ENCODE results near the gene KHK.
"Not testable (repeated sequence)": the region's sequence is repeated elsewhere in the genome, so short reads cannot be mapped to it uniquely, and the experiment has no call there.

The KHK gene

DNA sequence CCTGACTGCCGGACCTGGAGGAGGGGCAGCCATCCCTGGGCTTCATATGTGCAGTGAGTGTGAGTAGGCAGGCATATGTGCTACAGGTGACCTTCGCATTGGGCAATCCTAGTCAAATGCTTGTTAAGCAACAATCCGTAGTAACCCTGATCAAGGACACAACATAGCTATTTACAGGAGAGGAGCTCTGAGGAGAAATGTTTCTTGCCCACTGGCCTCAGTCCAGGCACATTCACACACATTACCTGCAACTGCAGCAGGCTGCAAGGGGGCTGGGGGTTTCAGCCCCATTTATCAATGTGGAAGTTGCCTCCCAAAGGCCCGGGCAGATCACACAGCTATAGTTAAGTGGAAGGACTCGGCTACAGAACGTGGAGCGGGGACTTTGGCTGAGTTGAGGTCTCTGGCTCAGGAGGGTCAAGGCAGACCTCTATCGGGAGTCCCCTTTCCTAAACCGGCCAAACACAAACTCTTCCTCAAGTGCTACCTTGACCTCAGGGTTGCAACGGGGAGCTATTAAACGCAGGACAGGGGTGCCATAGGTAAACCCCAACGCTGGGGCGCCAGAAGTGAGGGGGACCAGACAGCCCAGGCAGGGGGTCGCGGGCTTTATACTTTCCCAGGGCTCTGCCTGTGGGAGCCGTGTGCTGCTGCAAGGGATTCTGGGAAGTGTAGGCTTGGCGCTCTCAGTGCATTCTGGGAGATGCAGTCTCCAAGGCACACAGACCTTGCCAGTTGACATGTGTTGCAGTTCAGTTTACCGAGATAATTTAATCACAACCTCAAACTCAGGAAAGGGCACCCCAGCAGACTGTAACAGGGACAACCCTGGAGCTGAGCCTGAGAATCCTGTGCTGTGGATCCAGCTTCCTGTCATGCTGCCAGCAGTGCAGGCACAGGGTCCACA is 9.4 kb downstream of the KHK start:
- no peak for DNase-seq (ENCODE audit: low read depth in 2 of 2)

DNA sequence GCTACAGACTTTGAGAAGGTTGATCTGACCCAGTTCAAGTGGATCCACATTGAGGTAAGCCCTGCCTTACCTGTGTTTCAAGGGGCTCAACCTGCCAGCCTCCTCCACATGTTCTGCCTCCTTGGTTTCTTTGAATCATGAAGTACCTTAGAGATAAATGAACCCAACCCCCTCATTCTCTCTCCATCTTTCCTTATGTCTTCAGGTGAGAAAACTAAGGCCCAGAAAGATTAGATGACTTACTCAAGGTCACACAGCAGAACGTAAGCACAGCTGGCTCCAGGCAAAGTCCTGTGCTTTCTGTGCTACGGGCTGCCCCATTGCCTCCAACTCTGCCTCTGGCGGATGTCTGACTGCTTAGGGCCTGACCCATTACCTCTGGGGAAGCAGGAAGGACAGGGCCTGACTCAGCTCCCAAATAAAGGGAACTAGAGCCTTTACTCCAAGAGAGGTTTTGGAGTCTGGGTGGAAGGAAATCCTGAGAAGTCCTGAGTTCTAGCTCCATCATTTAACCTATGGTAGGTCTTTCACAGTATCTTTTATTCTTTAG is 10.3 kb downstream of the KHK start:
- no peak for DNase-seq (ENCODE audit: low read depth in 2 of 2)

DNA sequence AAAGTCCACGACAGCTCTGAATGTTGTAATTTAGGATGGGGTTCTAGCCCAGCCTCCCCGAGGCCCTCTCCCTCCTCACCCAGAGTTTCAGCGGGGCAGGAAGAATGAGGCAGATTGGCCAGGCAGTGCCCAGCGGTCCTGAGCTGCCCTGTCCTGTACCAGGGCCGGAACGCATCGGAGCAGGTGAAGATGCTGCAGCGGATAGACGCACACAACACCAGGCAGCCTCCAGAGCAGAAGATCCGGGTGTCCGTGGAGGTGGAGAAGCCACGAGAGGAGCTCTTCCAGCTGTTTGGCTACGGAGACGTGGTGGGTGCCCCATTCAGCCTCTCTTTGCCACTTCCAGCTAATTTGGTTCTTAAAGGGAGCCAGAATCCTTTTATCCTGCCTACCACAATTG is 10.8 kb downstream of the KHK start:
- no peak for DNase-seq (ENCODE audit: low read depth in 2 of 2)

DNA sequence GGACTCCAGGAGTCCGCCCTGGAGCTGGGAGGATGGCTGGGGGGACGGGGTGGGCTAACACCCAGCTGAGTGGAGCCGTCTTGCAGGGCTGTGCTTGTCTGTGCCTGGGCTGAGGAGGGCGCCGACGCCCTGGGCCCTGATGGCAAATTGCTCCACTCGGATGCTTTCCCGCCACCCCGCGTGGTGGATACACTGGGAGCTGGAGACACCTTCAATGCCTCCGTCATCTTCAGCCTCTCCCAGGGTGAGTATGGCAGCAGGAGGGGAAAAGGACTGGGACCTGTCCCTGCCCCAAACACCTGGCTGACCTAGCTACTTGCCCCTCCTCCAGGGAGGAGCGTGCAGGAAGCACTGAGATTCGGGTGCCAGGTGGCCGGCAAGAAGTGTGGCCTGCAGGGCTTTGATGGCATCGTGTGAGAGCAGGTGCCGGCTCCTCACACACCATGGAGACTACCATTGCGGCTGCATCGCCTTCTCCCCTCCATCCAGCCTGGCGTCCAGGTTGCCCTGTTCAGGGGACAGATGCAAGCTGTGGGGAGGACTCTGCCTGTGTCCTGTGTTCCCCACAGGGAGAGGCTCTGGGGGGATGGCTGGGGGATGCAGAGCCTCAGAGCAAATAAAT is 12.9 kb downstream of the KHK start:
- no peak for DNase-seq (ENCODE audit: low read depth in 2 of 2)

DNA sequence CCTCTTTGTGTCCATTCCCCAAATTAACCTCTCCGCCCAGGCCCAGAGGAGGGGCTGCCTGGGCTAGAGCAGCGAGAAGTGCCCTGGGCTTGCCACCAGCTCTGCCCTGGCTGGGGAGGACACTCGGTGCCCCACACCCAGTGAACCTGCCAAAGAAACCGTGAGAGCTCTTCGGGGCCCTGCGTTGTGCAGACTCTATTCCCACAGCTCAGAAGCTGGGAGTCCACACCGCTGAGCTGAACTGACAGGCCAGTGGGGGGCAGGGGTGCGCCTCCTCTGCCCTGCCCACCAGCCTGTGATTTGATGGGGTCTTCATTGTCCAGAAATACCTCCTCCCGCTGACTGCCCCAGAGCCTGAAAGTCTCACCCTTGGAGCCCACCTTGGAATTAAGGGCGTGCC is 13.5 kb downstream of the KHK start:
- no peak for DNase-seq (ENCODE audit: low read depth in 2 of 2)

DNA sequence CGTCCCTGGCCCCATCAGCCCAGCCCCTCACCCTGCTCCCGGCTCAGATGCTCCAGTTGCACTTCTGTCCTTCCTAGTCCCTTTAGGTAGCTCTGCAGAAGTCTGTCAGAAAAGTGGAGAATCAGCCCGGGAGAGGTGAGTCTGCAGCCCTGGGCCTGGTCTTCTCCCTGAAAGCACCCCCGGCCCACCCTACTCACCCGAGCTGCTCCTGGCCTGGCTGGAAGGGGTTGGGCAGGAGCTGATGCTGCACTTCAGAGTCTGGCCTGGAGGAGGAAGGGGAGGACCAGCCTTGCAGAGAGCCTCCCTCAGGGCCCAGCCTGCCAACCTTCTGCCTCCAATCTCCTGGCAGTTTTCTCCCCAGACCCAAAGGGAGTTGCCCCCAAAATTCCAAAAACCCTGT is 15.8 kb downstream of the KHK start:
- no peak for DNase-seq (ENCODE audit: low read depth in 2 of 2)

DNA sequence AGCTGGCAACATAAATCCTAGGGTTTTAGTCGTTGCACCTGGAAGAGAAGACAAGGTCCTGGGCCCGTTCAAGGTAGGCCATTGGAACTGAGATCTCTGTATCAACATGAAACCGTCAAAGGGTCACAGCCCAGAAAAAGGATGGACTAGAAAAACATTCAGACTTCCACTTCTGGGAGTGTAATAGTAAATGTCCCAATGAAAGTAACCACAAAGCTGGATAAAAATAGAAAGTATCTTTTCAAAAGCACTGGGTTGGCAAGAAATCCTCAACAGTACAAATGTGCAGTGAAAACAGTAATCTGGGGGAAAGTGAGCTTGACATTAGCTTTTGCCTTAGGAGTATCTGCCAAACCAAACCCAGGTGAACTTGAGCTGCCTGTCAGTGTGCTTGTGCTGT is 19.4 kb downstream of the KHK start:
- DNase-seq (ENCODE audit: low read depth in 2 of 2) = no peak

DNA sequence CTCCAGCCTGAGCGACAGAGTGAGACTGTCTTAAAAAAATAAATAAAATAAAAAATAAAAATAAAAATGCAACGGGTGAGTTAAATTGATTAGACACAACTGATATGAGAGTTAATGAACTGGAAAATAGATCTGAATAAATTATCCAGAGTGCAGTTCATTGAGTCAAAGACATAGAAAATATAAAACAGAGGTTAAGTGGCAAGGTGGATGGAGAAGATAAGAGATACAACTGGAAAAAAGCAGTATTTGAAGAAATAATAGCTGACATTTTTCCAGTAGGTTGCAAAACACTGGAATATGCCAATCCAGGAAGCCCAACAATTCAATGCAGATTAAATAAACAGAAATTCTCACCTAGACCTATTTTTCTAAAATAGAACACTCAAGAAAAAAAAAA is 21.6 kb downstream of the KHK start:
- DNase-seq (ENCODE audit: low read depth in 2 of 2) = no peak

DNA sequence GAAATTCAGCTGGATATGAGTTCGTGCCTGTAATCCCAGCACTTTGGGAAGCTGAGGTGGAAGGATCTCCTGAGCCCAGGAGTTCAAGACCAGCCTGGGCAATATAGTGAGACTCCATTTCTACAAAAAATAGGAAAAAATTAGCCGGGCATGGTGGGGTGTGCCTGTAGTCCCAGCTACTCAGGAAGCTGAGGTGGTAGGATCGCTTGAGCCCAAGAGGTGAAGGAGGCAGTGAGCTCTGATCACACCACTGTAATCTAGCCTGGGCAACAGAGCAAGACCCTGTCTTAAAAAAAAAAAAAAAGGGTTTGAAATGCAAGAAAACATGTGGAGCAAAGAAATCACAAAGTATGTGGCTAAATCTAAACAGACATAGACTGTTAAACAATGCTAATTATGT is 22.5 kb downstream of the KHK start:
- no peak for DNase-seq (ENCODE audit: low read depth in 2 of 2)

DNA sequence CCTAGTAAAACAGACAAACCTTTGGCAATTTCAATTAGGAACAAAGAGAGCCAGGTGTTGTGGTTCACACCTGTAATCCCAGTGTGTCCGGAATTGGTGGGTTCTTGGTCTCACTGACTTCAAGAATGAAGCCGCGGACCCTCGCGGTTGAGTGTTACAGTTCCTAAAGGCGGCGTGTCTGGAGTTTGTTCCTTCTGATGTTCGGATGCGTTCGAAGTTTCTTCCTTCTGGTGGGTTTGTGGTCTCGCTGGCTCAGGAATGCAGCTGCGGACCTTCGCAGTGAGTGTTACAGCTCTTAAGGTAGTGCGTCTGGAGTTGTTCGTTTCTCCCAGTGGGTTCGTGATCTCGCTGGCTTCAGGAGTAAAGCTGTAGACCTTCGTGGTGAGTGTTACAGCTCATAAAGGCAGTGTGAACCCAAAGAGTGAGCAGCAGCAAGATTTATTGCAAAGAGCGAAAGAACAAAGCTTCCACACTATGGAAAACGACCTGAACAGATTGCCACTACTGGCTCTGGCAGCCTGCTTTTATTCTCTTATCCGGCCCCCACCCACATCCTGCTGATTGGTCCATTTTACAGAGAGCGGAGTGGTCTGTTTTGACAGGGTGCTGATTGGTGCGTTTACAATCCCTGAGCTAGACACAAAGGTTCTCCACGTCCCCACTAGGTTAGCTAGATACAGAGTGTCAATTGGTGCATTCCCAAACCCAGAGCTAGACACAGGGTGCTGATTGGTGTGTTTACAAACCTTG is 24.2 kb downstream of the KHK start:
- not testable (repeated sequence) for DNase-seq (ENCODE audit: low read depth in 2 of 2)

DNA sequence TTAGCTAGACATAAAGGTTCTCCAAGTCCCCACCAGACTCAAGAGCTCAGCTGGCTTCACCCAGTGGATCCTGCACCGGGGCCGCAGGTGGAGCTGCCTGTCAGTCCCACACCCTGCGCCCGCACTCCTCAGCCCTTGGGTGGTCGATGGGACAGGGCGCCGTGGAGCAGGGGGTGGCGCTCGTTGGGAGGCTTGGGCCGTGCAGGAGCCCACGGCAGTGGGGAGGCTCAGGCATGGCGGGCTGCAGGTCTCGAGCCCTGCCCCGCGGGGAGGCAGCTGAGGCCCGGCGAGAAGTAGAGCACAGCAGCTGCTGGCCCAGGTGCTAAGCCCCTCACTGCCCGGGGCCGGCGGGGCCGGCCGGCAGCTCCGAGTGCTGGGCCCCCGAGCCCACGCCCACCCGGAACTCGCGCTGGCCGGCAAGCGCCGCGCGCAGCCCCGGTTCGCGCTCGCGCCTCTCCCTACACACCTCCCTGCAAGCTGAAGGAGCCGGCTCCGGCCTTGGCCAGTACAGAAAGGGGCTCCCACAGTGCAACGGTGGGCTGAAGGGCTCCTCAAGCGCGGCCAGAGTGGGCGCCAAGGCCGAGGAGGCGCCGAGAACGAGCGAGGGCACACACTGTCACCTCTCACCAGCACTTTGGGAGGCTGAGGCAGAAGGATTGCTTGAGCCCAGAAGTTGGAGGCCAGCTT is 25.0 kb downstream of the KHK start:
- DNase-seq (ENCODE audit: low read depth in 2 of 2) = not testable (repeated sequence)

DNA sequence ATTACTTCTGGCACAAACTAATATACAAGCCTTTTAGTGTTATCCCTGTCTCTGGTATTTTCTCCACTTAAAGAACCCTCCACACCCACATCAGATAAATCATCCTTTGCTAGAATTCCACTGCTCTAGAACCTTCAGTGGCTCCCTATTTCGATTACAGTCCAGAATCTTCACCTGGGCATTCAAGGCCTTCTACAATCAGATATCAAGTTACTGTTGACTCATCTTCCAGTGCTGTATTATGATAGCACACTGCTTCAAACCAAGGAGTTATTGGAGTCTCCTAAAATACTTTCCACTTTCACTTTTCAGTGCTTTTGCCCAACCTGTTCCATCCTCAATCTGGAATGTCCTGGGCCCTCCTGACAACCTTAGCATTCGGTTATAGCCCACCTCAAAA is 28.9 kb downstream of the KHK start:
- DNase-seq (ENCODE audit: low read depth in 2 of 2) = no peak

DNA sequence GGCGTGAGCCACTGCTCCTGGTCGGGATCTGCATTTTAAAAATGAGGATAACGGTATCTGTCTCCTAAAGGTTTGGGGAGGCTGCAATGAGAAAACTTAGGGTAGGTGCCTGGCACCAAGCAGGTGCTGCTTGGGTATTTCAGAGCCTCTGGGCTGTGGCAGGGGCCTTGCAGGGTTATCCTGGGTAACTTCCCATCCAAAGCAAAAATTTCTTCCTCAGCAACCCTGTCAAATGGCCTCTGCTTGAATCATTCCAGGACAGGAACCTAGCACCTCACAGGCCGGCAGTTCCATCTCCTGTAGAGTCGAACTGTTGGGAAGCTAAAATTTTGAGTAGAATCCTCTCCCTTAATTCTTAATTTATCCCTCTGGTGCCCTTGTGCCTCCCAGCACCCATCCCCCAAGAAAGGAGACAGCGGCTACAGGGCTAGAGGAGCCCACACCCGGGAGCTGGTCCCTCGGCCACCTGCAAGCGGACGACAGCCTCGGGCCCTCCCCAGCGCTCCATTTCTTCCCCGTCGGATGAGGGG is 31.5 kb downstream of the KHK start:
- no peak for DNase-seq (ENCODE audit: low read depth in 2 of 2)

DNA sequence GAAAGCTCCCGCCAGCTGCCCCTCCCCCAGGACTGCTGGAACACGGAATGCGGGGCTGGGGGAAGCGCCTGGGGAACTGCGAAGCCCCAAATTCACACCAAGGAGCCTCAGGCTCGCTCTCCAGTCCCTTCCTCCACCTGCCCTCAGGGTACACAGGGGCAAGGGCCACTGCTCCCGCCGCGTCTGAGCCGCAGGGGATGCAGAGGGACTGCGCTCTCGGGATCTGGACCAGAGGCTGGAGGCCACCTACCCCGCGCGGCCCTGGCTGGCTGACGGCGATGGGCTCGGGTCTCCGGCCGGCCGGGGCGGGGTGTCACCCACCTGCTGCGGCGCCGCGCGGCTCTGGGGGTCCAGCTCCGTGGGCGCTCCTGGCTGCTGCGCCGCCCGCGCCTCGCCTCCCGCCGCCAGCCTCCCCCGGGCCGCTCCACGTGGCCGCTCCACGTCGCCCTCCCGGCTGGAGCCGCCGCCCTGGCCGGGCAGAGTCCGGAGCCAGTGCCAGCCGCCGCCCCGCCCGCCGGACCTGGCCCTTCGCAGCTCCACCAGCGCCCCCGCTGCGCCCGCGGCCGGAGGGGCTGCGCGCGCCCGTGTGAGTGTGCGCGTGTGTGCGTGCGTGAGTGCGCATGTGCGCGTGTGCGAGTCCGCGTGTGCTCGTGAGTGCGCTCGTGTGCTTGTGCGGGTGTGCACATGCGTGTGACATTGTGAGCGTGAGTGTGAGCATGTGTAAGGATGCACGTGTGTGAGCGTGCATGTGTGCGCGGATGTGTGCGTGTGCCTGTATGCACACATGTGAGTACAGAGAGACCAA is 32.2 kb downstream of the KHK start, which contains the start of gene CGREF1:
Gene CGREF1 (minus strand): TSS at position 604 of the 805 bp plus-strand sequence. CDS start 14,762 bp downstream, outside the sequence.
- no peak for DNase-seq (ENCODE audit: low read depth in 2 of 2)

DNA sequence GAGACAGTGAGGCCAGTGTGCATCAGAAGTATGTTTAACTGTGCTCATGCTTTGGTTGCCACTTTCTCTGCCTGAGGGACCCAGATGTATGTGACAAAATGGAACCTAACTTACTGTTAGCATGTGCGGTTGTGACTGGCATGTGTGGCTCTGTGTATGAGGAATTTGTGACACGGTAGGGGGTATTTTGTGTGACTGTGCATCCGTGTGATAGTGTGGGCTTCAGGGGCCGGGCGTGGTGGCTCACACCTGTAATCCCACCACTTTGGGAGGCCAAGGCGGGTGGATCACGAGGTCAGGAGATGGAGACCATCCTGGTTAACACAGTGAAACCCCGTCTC is 32.7 kb downstream of the KHK start:
- DNase-seq (ENCODE audit: low read depth in 2 of 2) = not testable (repeated sequence)

DNA sequence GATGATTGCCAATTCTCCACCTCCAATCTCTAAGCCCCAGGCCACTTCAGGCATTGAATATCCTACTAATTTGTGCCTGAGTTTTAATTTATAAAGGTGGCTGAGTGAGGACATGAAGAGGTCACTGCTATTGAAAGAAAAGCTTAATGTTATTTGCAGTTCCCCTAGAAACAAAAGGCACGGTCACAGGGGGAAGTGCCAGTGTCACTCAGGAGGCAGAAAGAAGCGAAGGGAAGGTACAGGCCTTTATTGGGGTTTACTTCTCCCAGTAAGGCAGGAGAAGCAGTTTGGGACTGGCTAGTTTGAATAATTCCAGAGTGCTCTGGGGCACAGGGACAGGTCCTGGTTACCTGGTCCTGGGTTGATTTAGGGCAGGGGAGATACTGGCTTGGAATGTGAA is 35.3 kb downstream of the KHK start:
- no peak for DNase-seq (ENCODE audit: low read depth in 2 of 2)

DNA sequence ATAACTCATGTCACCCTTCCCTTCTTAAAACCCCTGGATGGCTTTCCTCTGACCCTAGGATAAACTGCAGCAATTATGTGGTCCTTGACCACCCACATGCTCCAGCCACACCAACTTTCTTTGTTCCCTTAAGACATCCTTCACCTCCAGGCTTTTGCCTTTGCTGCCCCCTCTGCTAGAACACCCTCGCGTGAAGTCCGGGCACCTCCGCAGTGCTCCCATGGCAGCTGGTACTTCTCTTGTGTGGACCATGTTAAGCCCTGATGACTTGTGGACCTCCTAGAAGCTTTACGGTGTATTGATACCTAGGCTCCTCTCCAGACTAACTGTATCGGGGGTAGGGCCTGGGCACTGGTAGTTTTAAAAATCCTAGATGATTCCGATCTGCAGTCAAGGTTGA is 36.2 kb downstream of the KHK start:
- no peak for DNase-seq (ENCODE audit: low read depth in 2 of 2)

DNA sequence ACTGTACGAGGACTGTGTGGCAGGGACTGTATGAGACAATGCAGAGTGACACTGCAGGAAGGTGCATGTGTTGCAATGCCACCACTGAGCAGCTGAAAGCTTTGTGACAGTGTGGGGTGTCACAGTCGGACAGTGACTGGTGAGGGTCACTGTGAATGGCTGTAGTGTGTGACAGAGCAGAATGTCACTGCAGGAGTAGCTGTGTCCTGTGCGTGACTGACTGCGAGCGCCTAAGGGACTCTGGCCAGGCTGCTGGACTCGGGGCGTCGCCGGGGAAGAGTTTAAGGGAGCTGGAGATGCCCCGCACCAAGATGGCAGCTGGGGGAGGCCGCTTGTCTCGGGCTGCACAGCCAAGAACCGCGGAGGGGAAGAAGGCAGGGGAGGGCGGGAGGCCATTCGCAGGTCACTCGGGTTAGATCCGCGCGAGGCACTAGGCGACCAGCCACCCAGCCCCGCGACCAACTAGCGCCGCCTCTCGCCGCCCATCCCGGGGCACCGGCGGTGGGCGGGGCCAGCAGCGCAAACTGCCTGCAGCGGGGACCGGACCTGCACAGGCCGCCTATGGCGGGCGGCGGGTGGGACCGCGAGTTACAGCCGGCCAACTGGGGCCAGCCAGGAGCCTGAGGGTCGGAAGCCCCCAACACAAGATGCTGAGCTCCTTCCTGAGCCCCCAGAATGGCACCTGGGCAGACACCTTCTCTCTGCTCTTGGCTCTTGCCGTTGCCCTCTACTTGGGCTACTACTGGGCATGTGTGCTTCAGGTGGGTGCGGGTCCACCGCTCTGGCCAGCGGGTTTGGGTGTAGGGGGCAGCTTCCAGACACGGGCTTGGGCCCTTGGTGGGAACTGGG is 37.0 kb downstream of the KHK start, which contains the start of gene ABHD1:
Gene ABHD1 (plus strand): TSS at position 514 of the 849 bp plus-strand sequence. CDS start 134 bp downstream, at position 648.
- DNase-seq (ENCODE audit: low read depth in 2 of 2) = no peak

DNA sequence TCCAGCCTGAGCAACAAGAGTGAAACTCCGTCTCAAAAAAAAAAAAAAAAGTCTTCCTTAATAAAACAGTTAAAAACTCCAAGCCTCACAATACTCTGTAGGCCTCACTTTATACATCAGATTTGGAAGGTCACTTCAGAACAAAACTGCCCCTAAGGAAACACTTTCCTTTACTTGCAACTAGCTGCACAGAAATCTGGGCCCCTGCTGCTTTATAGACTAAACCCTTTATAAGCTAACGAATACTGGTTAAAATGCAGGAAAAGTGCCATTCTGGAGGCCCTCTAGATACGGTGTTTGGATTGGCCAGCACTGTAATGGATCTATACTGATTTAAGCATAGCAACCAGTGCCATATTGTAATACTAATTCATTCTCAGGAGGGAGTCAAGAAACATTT is 38.5 kb downstream of the KHK start:
- no peak for DNase-seq (ENCODE audit: low read depth in 2 of 2)

Measured in fibroblast of skin of left biceps (primary cell).